VCaP (cell line): ENCODE results near the gene SPRYD4.
"Not testable (repeated sequence)": the region's sequence is repeated elsewhere in the genome, so short reads cannot be mapped to it uniquely, and the experiment has no call there.

Experiments used
- H3K27ac ChIP-seq: fragments of 450-650 bp; 2 replicates; pipeline ENCODE4 v1.5.1; 2017
- TF ChIP-seq, protein P1 (sequence below): fragments of 450-650 bp; conservative IDR thresholded peaks from 2 replicates; pipeline ENCODE4 v1.5.1; 2017; ENCODE audit warnings: mild to moderate bottlenecking, moderate library complexity

Gene SPRYD4

GRCh38 chr12:56496704-56497103 lies 28.3 kb downstream of the SPRYD4 start:
- not testable (repeated sequence) for H3K27ac ChIP-seq
- TF ChIP-seq, protein P1, sequence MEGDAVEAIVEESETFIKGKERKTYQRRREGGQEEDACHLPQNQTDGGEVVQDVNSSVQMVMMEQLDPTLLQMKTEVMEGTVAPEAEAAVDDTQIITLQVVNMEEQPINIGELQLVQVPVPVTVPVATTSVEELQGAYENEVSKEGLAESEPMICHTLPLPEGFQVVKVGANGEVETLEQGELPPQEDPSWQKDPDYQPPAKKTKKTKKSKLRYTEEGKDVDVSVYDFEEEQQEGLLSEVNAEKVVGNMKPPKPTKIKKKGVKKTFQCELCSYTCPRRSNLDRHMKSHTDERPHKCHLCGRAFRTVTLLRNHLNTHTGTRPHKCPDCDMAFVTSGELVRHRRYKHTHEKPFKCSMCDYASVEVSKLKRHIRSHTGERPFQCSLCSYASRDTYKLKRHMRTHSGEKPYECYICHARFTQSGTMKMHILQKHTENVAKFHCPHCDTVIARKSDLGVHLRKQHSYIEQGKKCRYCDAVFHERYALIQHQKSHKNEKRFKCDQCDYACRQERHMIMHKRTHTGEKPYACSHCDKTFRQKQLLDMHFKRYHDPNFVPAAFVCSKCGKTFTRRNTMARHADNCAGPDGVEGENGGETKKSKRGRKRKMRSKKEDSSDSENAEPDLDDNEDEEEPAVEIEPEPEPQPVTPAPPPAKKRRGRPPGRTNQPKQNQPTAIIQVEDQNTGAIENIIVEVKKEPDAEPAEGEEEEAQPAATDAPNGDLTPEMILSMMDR = peak; percentile 70

DNA sequence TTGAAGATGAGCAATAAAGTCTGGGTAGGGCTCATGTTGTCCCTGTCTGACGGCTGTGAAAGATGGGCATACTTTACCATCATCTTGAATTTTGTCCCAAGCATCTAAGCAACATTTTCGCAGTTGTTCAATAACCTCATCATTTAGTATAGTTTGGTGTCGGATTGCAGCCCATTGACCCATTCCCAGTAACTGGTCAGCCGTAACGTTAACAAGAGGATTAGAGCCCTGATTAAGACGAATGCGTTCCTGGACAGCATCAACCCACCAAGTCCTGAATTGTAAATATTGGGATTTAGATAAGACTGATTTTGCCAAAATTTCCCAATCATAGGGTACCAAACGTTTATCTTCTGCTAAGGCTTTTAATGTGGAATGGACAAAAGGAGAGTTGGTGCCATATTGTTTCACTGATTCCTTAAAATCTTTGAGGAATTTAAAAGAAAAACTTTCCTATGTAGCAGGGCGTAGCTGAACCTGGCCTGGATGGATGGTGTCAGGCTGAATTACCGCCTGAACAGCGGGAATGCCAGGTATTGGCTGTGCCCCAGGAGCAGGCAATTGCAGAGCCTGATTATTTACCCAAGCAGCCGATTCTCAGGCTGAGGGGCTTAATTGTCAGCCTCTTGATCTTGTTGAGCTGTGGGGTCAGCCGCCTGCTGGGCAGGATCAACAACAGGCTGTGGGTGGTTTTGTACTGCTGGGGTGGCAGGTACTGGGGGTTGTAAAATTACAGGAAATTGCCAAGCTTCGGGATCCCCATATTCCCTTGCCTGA lies 29.9 kb downstream of the SPRYD4 start:
- H3K27ac ChIP-seq = not testable (repeated sequence)

- H3K27ac ChIP-seq = not testable (repeated sequence)
These were observed 31.1 kb downstream of the SPRYD4 start for GRCh38 chr12:56499452-56499851.

DNA sequence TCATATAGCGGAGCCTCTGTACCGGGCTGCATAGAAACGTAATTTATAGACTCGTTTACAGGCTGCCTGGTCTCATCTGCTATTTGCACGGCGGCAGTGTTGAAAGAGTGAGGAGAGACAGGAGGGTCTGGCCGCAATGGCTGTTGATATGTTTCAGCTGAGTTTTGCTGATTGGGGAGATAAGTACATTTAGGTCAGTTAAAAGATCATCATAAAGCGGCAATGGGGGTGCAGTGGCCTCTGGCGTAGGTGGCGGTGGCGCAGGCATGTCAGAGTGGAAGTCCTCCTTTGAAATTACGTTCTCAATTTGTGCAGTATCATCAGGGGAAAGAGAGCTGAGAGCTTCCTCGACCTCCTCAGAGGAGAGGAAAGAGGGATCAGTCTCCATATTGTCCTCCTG lies 31.5 kb downstream of the SPRYD4 start:
- H3K27ac ChIP-seq = not testable (repeated sequence)

GRCh38 chr12:56510786-56511185 lies 42.4 kb downstream of the SPRYD4 start:
- TF ChIP-seq, protein P1 = no peak
- no peak overlapping the region for H3K27ac ChIP-seq

- TF ChIP-seq, protein P1 = peak; percentile 51
- H3K27ac ChIP-seq = not testable (repeated sequence)
These were observed 45.6 kb downstream of the SPRYD4 start for GRCh38 chr12:56514014-56514318.

- TF ChIP-seq, protein P1 = no peak
- no peak overlapping the region for H3K27ac ChIP-seq
These were observed 49.5 kb downstream of the SPRYD4 start for GRCh38 chr12:56517854-56518253.

DNA sequence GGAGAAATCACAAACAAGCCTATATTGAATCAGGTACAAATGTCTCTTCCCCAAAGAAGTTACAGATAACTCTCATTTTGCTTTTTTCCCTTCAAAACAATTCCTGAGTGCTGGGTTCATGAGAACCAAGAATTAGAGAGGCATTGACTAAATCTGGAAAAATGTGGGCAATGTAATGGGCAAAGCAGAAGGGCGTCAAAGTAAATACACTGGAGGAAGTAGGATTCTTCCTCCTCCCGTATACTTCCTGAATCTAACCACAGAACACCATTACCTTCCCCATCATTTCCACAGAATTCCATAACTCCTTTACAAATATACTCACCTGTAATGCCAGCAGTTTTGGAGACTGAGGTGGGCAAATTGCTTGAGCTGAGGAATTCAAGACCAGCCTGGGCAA lies 50.2 kb downstream of the SPRYD4 start:
- H3K27ac ChIP-seq = no peak overlapping the region
- TF ChIP-seq, protein P1 = no peak

DNA sequence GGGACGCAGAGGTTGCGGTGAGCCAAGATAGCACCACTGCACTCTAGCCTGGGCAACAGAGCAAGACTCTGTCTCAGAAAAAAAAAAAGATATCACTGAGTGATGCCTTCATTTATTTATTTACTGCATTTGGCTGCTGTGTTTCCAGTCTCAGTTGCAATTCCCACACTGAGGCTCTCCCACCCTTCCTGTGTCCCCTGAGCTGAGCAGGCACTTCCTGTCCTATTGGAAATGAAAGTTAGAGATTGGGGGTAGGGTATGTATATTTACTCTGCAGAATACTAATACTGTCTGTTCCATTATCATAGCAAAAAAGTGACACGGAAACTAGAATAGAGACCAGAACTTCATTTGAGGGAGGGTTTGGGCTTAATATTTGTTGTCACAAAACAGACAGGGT lies 51.7 kb downstream of the SPRYD4 start:
- TF ChIP-seq, protein P1 = no peak
- no peak overlapping the region for H3K27ac ChIP-seq
